Osteoblast (primary cell): ENCODE data around the gene TMEM63A. TPM values are rescaled to one million over a fixed set of nuclear protein-coding genes. Genes with fewer than 3 reads are reported as not detected.

Source experiments
- DNase-seq: peaks from one replicate; pipeline ENCODE4 v3.0.0; 2011; ENCODE audit warnings: low spot score, mixed read lengths; ENCODE audit not compliant: insufficient read length; ENCODE audit errors: missing footprints
- H2AFZ ChIP-seq: 2 replicates; pipeline ENCODE4 v1.6.0; 2011; ENCODE audit warnings: mild to moderate bottlenecking, low read length
- H3K27ac ChIP-seq: 2 replicates; pipeline ENCODE4 v1.5.1; 2011; ENCODE audit warnings: mild to moderate bottlenecking, low read depth, low read length, moderate library complexity
- H3K27me3 ChIP-seq: 2 replicates; pipeline ENCODE4 v1.6.0; 2012; ENCODE audit warnings: mild to moderate bottlenecking, control low read depth, inconsistent platforms, low read length, moderate library complexity; ENCODE audit not compliant: insufficient read depth
- H3K36me3 ChIP-seq: 2 replicates; pipeline ENCODE4 v1.5.1; 2011; ENCODE audit warnings: mild to moderate bottlenecking, low read length, control low read depth, moderate library complexity; ENCODE audit not compliant: insufficient read depth
- H3K4me1 ChIP-seq: 2 replicates; pipeline ENCODE4 v1.5.1; 2011; ENCODE audit warnings: mild to moderate bottlenecking, low read length, control low read depth, moderate library complexity; ENCODE audit not compliant: insufficient read depth
- H3K4me2 ChIP-seq: 2 replicates; pipeline ENCODE4 v1.6.0; 2011; ENCODE audit warnings: mild to moderate bottlenecking, low read length; ENCODE audit not compliant: insufficient read depth
- H3K4me3 ChIP-seq: fragments of 200-600 bp; sonication (generic); 3 replicates; pipeline ENCODE4 v1.5.1; 2012; ENCODE audit warnings: mild to moderate bottlenecking, low read length, inconsistent platforms; ENCODE audit not compliant: insufficient read depth
- H3K79me2 ChIP-seq: 2 replicates; pipeline ENCODE4 v1.6.0; 2012; ENCODE audit warnings: mild to moderate bottlenecking, low read length, control low read depth, inconsistent platforms; ENCODE audit not compliant: insufficient read depth
- H3K9me3 ChIP-seq: 2 replicates; pipeline ENCODE4 v1.5.1; 2011; ENCODE audit warnings: low read depth, low read length, control low read depth
- H4K20me1 ChIP-seq: 2 replicates; pipeline ENCODE4 v1.6.0; 2012; ENCODE audit warnings: mild to moderate bottlenecking, low read length, control low read depth; ENCODE audit not compliant: insufficient read depth
- total RNA-seq: library from RNA; depleted of rRNA; stranded (reverse); fragments of >200 nt; gene quantifications from 2 replicates; pipeline ENCODE4 v1.2.3, GENCODE V29; 2012
- TF ChIP-seq, protein P1 (sequence below): IDR thresholded peaks from 2 replicates; pipeline ENCODE4 v1.5.1; 2011; ENCODE audit warnings: mild to moderate bottlenecking, low read depth, low read length, moderate library complexity; ENCODE audit errors: extremely low read depth

Gene TMEM63A
- total RNA-seq, 1 donor = 23.2 TPM

DNA sequence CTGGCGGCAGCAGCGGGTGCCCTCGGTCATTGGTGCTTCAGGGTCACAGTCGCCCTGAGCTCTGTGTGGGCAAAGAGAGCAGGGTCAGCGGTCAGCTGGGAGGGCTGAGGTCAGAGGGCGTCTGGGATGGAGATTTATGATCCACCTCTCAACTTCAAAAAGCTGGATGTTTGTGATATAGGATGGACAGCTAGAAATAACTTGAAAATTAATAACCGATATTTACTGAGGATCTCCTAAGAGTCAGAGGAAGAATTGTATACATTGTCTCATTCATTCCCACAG, 4.8 kb upstream of the TMEM63A start:
- Histone ChIP-seq H3K36me3 (no peaks in the 10 kb centered on the region), H3K4me2 (no peak overlapping the region), H3K4me3 (no peak overlapping the region), H3K4me1 (peaks cover 9% of the 10 kb centered on the region), H3K27ac (no peak overlapping the region), H3K27me3 (no peaks in the 10 kb centered on the region), H3K9me3 (no peaks in the 10 kb centered on the region), H2AFZ (no peak overlapping the region), H3K79me2 (peaks cover 4% of the 10 kb centered on the region), H4K20me1 (no peaks in the 10 kb centered on the region)
- TF ChIP-seq, protein P1, sequence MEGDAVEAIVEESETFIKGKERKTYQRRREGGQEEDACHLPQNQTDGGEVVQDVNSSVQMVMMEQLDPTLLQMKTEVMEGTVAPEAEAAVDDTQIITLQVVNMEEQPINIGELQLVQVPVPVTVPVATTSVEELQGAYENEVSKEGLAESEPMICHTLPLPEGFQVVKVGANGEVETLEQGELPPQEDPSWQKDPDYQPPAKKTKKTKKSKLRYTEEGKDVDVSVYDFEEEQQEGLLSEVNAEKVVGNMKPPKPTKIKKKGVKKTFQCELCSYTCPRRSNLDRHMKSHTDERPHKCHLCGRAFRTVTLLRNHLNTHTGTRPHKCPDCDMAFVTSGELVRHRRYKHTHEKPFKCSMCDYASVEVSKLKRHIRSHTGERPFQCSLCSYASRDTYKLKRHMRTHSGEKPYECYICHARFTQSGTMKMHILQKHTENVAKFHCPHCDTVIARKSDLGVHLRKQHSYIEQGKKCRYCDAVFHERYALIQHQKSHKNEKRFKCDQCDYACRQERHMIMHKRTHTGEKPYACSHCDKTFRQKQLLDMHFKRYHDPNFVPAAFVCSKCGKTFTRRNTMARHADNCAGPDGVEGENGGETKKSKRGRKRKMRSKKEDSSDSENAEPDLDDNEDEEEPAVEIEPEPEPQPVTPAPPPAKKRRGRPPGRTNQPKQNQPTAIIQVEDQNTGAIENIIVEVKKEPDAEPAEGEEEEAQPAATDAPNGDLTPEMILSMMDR = no peak
- DNase-seq = peak; percentile 29

DNA sequence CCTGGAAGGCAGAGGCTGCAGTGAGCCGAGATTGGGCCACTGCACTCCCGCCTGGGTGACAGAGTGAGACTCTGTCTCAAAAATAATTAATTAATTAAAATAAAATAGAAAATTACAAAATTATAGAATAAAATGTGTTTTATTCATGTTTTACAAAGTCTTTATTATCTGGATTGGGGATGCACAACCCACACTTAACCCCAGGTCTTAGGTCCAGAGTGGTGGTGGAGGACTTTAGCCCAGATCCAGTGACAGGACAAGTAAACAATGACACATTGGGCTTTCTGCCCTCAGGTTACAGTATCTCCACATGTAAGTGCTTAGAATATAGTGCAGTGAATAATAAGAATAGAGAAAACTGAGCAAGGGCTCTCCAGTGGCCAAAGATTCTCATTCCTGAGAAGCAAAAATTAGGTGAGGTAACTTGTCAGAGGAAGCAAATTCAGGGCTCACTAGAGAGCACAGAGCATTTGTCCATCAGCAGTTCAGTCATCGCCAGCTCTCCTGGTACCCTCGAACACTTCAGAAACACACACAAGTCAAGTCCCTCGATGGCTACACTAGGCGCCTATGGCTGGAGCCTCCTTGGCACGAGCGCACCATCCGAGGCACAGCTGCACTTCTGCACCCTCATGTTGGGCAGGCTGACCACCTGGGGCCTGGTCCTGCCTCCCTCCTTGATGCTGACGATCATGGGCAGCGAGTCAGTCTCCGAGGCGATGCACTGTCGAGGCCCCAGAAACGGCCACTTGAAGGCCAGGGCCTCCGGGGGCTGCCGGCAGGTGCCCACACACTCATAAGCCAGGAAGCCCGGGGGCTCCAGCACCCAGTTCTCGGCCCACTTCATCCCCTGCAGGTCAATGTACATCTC, 4.2 kb upstream of the TMEM63A start:
- DNase-seq = peak; percentile 80
- TF ChIP-seq, protein P1 = no peak
- H3K4me1 ChIP-seq = peaks cover 11% of the 10 kb centered on the region
- no peak overlapping the region for H3K4me3 ChIP-seq
- H2AFZ ChIP-seq = no peak overlapping the region
- H3K79me2 ChIP-seq = peaks cover 10% of the 10 kb centered on the region
- no peaks in the 10 kb centered on the region for H4K20me1 ChIP-seq
- no peaks in the 10 kb centered on the region for H3K9me3 ChIP-seq
- H3K27ac ChIP-seq = no peak overlapping the region
- no peaks in the 10 kb centered on the region for H3K36me3 ChIP-seq
- H3K4me2 ChIP-seq = no peak overlapping the region
- H3K27me3 ChIP-seq = no peaks in the 10 kb centered on the region

DNA sequence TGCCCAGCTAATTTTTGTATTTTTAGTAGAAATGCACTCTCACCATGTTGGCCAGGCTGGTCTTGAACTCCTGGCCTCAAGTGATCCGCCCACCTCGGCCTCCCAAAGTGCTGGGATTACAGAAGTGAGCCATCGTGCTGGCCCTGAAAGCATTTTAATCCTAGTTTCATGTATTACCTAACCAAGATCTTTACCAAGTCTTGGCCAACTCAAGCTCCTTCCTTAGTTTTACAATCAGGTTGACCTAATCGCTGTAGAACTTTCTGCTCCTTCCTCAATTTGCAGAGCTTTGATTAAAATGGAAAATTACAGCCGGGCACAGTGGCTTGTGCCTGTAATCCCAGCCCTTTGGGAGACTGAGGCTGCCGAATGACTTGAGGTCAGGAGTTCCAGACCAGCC, 3.2 kb upstream of the TMEM63A start:
- Histone ChIP-seq H3K4me1 (peaks cover 18% of the 10 kb centered on the region), H3K79me2 (peaks cover 20% of the 10 kb centered on the region), H3K4me3 (no peak overlapping the region), H2AFZ (no peak overlapping the region), H3K27me3 (no peaks in the 10 kb centered on the region), H3K27ac (no peak overlapping the region), H3K36me3 (no peaks in the 10 kb centered on the region), H4K20me1 (peaks cover 5% of the 10 kb centered on the region), H3K4me2 (no peak overlapping the region), H3K9me3 (no peaks in the 10 kb centered on the region)
- TF ChIP-seq, protein P1 = no peak
- no peak for DNase-seq

DNA sequence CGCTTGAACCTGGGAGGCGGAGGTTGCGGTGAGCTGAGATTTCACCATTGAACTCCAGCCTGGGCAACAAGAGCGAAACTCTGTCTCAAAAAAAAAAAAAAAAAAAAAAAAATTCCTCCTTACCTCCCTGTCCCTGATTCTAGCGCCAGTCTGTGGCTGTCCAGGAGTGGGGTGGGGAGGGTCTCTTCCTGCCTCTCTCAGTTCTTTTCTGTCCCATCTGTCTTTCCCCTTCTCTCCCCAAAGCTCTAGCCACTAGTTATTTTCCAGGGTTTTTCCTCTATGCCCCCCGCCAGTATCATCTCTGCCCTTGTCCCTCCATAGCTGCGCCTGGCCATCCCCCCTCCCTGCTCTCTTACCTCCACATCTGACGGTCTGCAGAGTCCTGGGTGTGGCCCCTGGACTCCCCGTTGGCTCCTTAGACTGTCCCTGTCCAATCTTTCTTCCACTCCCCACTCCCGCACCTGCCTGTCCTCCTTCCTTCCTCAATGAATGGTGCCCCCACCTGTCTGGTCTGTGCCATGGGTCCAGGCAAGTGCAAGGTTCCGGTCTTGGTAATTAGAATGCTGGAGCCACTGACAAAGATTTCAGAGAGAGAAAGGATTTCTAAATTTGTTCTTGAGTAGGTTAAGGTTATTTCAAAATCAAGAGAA, 1.6 kb upstream of the TMEM63A start:
- Histone ChIP-seq H3K79me2 (peaks cover 35% of the 10 kb centered on the region), H3K4me1 (peaks cover 16% of the 10 kb centered on the region), H3K9me3 (no peaks in the 10 kb centered on the region), H3K4me2 (peak overlapping the region; percentile 95), H2AFZ (no peak overlapping the region), H4K20me1 (peaks cover 14% of the 10 kb centered on the region), H3K4me3 (no peak overlapping the region), H3K27me3 (no peaks in the 10 kb centered on the region), H3K36me3 (no peaks in the 10 kb centered on the region), H3K27ac (no peak overlapping the region)
- DNase-seq = peak; percentile 51
- TF ChIP-seq, protein P1 = no peak
